ENCODE measurements around the gene MYBL2.

Gene MYBL2

GRCh38 chr20:43686820-43687219, 19.9 kb downstream of the MYBL2 start:
- DNase-seq: no peak

- no peak for DNase-seq
Observed at GRCh38 chr20:43689165-43689564, 22.3 kb downstream of the MYBL2 start.

GRCh38 chr20:43690943-43691598, 24.2 kb downstream of the MYBL2 start:
- no peak for DNase-seq

GRCh38 chr20:43691928-43692524, 25.1 kb downstream of the MYBL2 start:
- DNase-seq: no peak

GRCh38 chr20:43694763-43695162, 27.8 kb downstream of the MYBL2 start:
- no peak for DNase-seq

- DNase-seq: no peak
Observed at GRCh38 chr20:43695571-43695970, 28.7 kb downstream of the MYBL2 start.

- no peak for DNase-seq
Observed at GRCh38 chr20:43699941-43700565, 33.1 kb downstream of the MYBL2 start.

DNA sequence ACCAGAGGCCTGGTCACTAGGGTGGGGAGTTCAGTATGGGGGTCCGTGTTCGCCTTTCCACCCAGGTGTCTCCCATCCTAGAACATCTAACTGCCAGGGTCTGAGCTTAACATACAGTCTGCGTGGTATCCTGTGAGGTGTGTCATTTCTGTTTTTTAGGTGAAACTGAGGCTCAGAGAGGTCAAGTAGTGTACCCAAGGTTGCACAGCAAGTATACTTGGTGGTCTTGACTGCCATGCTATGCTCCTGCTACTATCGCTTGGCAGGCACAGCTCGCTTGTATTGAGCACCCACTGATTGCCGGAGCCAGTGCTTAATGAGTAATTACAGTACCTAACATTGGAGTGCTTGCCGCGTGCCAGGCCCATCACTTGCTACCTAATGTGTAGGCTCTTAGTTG, 33.7 kb downstream of the MYBL2 start:
- no peak for DNase-seq

- DNase-seq: no peak
Observed at GRCh38 chr20:43702502-43702901, 35.6 kb downstream of the MYBL2 start.

GRCh38 chr20:43710370-43711044, 43.6 kb downstream of the MYBL2 start:
- DNase-seq: no peak

DNA sequence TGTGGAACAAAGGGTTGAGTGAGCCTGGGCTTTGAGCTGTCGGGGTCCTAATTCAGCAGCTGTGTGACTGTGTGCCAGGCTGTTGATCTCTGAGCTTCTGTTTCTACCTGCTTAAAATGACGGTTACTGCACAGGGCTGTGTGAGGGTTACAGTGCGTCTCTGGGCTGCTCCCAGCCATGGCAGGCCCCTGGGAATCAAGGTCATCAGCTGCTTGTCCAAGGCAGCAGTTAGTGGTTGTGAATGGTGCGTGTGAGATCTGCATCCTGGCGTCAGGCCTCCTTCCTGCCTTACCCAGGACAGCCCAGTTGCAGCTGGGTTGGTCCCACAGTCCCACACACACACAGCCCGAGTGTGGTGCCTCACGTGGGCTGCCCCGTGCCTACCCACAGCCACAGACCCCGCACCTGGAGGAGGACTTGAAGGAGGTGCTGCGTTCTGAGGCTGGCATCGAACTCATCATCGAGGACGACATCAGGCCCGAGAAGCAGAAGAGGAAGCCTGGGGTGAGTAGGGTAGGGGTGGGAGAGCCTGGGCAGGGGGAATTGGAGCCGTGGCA, 44.3 kb downstream of the MYBL2 start:
- no peak for DNase-seq

- DNase-seq: no peak
Observed at GRCh38 chr20:43715044-43715443, 48.1 kb downstream of the MYBL2 start.

GRCh38 chr20:43715511-43715910, 48.6 kb downstream of the MYBL2 start:
- DNase-seq: no peak

DNA sequence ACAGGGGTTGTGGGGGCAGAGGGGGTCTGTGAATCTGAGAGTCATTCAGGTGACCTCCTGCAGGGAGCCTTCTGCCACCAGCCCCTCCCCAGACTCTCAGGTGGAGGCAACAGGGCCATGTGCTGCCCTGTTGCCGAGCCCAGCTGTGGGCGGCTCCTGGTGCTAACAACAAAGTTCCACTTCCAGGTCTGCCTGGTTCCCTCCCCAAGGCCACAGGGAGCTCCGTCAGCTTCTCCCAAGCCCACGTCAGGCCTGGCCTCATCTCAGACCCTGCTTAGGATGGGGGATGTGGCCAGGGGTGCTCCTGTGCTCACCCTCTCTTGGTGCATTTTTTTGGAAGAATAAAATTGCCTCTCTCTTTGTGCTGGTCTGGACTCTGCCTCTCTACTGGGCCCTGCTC, 49.2 kb downstream of the MYBL2 start:
- DNase-seq: no peak

DNA sequence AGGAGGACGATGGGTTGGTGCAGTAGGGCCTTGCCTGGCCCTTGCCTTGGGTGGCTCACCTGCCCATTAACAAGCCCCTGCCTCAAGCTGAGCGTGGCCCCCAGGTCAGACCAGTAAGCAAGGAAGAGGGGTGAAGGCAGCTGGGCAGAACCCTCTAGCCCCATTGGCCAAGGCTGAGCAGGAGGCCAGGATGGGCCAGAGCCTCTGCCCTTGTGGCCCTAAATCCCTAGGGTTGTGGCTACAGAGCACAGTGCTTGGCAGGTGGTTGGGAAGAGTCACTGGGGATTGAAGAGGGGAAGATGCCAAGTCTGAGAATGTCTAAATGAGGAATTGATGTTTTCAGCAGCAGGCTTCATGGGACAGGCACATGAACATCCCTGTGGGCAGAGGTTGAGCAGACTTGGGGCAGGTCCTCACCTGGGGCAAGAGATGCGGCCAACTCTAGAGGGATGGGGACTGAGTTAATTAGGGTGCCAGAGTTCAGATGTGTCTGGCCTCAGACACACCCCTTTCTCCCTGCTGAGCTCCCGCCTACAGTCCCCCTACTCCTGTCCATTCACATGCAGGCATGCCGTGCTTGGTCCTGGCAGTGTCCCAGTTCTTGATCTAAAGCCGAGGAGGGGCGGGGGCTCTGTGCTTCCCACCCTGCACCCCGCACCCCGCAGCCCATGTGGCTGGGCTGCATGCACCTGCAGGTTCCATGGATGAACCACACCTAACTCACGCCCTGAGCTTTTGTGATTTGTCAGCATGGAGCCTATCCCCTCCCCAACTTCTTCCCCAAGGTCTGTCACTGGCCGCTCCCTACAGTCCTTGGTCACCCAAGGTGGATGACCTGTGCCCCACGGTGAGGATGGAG, 50.1 kb downstream of the MYBL2 start:
- no peak for DNase-seq

GRCh38 chr20:43717616-43717995, 50.7 kb downstream of the MYBL2 start:
- no peak for DNase-seq

DNA sequence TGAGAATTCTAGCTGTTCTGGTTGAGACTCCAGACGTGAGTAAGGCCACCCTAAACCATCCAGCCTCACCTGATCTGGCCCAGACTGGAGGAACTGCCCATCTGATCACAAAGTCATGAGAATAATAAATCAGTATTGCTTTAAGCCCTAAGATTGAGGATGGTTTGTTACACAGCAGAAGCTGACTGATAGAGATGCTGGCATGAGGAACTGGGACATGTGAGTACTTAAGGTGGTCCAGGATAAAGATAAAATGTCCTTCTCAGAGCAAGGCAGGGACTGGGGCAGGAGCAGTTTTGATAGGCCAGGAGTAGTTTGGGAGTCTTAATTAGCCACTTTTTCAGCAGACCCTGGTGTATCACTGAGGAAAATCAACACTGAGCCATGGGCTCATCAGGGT, 53.1 kb downstream of the MYBL2 start:
- no peak for DNase-seq

- DNase-seq: no peak
Observed at GRCh38 chr20:43721097-43721428, 54.1 kb downstream of the MYBL2 start.

GRCh38 chr20:43721429-43722152, 54.7 kb downstream of the MYBL2 start:
- no peak for DNase-seq

DNA sequence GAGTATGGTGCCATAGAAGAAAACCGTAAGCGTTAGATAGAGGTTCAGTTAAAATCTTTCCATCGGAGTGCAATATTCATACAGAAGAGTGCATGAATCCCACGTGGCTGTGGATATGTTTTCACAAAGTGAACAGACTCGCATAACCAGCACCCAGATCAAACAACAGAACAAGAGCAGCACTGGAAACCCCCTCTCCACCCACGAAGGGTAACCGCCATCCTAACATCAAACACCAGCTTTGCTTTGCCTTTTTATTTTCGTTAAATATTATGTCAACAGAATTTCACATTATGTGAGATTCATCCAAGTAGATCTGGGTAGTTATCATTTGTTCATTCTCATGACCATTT, 55.2 kb downstream of the MYBL2 start:
- DNase-seq: no peak

DNA sequence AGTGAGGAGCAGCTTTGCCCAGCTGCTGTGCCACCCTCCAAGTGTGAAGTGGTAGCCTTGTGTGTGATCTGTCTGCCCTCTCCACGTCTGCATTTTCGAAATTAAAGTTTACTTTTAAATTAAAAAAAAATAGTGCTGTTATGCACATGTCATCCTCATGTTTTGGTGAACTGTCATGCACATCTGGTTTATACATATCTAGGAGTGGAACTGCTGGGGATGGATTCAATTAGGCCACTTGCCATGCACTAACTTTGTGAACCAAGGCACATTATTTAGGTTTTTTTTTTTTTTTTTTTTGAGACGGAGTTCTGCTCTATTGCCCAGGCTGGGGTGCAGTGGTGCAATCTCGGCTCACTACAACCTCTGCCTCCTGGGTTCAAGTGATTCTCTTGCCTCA, 56.3 kb downstream of the MYBL2 start:
- no peak for DNase-seq

DNA sequence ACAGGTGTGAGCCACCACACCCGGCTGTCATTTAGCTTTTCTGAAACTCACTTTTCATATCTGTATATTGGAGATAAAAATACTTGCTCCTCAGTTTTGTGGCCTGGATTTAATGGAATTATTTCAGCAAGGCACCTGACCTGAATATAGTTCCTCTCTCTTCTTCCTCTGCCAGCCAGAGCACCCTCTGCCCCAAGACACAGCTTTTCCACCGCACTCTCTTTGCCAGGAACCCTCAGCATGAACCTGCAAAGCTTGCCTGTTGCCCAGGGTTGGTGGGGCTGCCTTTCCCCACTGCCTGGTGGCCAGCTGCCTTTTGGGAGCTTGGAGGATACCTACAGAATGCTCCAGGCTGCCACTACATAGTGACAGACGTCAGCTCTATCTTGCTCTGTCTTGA, 56.8 kb downstream of the MYBL2 start:
- no peak for DNase-seq

Data from NCI-H1930 (cell line).